SK-N-SH treated with all-trans-retinoic acid at 6 μM for 48 hours (cell line): ENCODE data around the gene SBK1.

ENCODE experiments used
- ATAC-seq: fragments of 200-7000 bp; cut with Tn5 transposase; 3 replicates; pipeline ENCODE4 v1.9.1; 2020; ENCODE audit warnings: mild to moderate bottlenecking, moderate library complexity
- ARNTL ChIP-seq: fragments of 450-650 bp; formaldehyde crosslinking; IDR thresholded peaks from 2 replicates; pipeline ENCODE4 v1.5.0; 2020; ENCODE audit warnings: low read depth, mild to moderate bottlenecking, moderate library complexity, borderline replicate concordance
- BACH2 ChIP-seq: fragments of 250-450 bp; sonication (Bioruptor Pico); IDR thresholded peaks from 2 replicates; pipeline ENCODE4 v1.9.0; 2021; ENCODE audit warnings: mild to moderate bottlenecking, borderline replicate concordance
- CREB5 ChIP-seq: fragments of 250-450 bp; sonication (Bioruptor Pico); IDR thresholded peaks from 2 replicates; pipeline ENCODE4 v1.5.1; 2020; ENCODE audit warnings: low read depth, mild to moderate bottlenecking, moderate library complexity
- CSDC2 ChIP-seq: fragments of 250-450 bp; sonication (Bioruptor Pico); IDR thresholded peaks from 2 replicates; pipeline ENCODE4 v1.5.0; 2020; ENCODE audit warnings: mild to moderate bottlenecking, moderate library complexity
- ESRRG ChIP-seq: fragments of 250-450 bp; sonication (Bioruptor Pico); IDR thresholded peaks from 2 replicates; pipeline ENCODE4 v1.6.1; 2021; ENCODE audit warnings: mild to moderate bottlenecking
- GLIS3 ChIP-seq: fragments of 250-450 bp; sonication (Bioruptor Pico); IDR thresholded peaks from 2 replicates; pipeline ENCODE4 v1.5.0; 2020; ENCODE audit warnings: mild to moderate bottlenecking, moderate library complexity
- ISL1 ChIP-seq: fragments of 250-450 bp; sonication (Bioruptor Pico); IDR thresholded peaks from 2 replicates; pipeline ENCODE4 v2.1.2; 2022; ENCODE audit warnings: mild to moderate bottlenecking, moderate library complexity
- OSR1 ChIP-seq: fragments of 250-450 bp; sonication (Bioruptor Pico); IDR thresholded peaks from 2 replicates; pipeline ENCODE4 v1.8.0; 2022; ENCODE audit warnings: moderate library complexity, mild to moderate bottlenecking, inconsistent platforms
- PATZ1 ChIP-seq: fragments of 250-450 bp; sonication (Bioruptor Pico); IDR thresholded peaks from 2 replicates; pipeline ENCODE4 v1.8.0; 2020; ENCODE audit warnings: mild to moderate bottlenecking, moderate library complexity, borderline replicate concordance
- RARB ChIP-seq: fragments of 250-450 bp; sonication (Bioruptor Pico); IDR thresholded peaks from 2 replicates; pipeline ENCODE4 v1.8.0; 2021; ENCODE audit warnings: mild to moderate bottlenecking, moderate library complexity
- SNAI2 ChIP-seq: fragments of 250-450 bp; sonication (Bioruptor Pico); IDR thresholded peaks from 2 replicates; pipeline ENCODE4 v1.5.0; 2020; ENCODE audit warnings: mild to moderate bottlenecking, moderate library complexity
- TCF4 ChIP-seq: fragments of 250-450 bp; sonication (Bioruptor Pico); IDR thresholded peaks from 2 replicates; pipeline ENCODE4 v1.8.0; 2021; ENCODE audit warnings: mild to moderate bottlenecking, moderate library complexity, borderline replicate concordance
- TOX ChIP-seq: fragments of 250-450 bp; sonication (Bioruptor Pico); IDR thresholded peaks from 2 replicates; pipeline ENCODE4 v1.8.0; 2021; ENCODE audit warnings: mild to moderate bottlenecking, moderate library complexity, borderline replicate concordance
- TSHZ2 ChIP-seq: fragments of 250-450 bp; sonication (Bioruptor Pico); IDR thresholded peaks from 2 replicates; pipeline ENCODE4 v1.5.0; 2020; ENCODE audit warnings: mild to moderate bottlenecking, moderate library complexity
- ZC3H10 ChIP-seq: fragments of 250-450 bp; sonication (Bioruptor Pico); IDR thresholded peaks from 2 replicates; pipeline ENCODE4 v1.5.1; 2021; ENCODE audit warnings: mild to moderate bottlenecking, moderate library complexity
- ZFP3 ChIP-seq: fragments of 250-450 bp; sonication (Bioruptor Pico); IDR thresholded peaks from 2 replicates; pipeline ENCODE4 v1.5.0; 2020; ENCODE audit warnings: mild to moderate bottlenecking, moderate library complexity
- ZFP30 ChIP-seq: fragments of 450-650 bp; formaldehyde crosslinking; IDR thresholded peaks from 2 replicates; pipeline ENCODE4 v1.5.0; 2022; ENCODE audit warnings: mild to moderate bottlenecking, moderate library complexity
- ZNF565 ChIP-seq: fragments of 450-650 bp; formaldehyde crosslinking; conservative IDR thresholded peaks from 2 replicates; pipeline ENCODE4 v1.5.0; 2020; ENCODE audit warnings: low read depth, mild to moderate bottlenecking, moderate library complexity
- ZNF70 ChIP-seq: fragments of 450-650 bp; formaldehyde crosslinking; IDR thresholded peaks from 2 replicates; pipeline ENCODE4 v1.5.0; 2020; ENCODE audit warnings: mild to moderate bottlenecking, moderate library complexity
- ZNF8 ChIP-seq: fragments of 450-650 bp; formaldehyde crosslinking; IDR thresholded peaks from 2 replicates; pipeline ENCODE4 v1.5.0; 2020; ENCODE audit warnings: mild to moderate bottlenecking, moderate library complexity
- TF ChIP-seq, protein P1 (sequence below): fragments of 250-450 bp; sonication (Bioruptor Pico); IDR thresholded peaks from 2 replicates; pipeline ENCODE4 v1.5.1; 2021; ENCODE audit warnings: mild to moderate bottlenecking, moderate library complexity

SBK1 gene

DNA sequence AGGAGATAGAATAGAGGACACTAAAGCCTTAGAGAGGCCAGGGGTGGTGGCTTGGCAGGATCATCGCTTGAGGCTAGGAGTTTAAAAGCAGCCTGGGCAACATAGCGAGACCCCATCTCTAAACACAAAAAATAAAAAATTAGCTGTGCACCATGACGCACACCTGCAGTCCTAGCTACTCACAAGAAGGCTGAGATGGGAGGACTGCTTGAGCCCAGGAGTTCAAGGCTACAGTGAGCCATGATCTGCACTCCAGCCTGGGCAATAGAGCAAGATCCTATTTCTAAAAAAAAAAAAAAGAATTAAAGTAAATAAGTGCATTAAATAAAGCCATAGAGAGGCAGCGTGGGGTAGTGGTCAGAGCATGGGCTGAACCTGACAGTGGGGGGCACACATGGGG is 19.1 kb downstream of the SBK1 start:
- no peak for TF ChIP-seq ZNF565 (CRISPR knock-in tag)
- TF ChIP-seq CSDC2: no peak
- no peak for TF ChIP-seq SNAI2 (CRISPR knock-in tag)
- no peak for TF ChIP-seq BACH2 (CRISPR knock-in tag)
- no peak for TF ChIP-seq ZFP30
- TF ChIP-seq RARB (CRISPR knock-in tag): no peak
- no peak for TF ChIP-seq ZNF70 (CRISPR knock-in tag)
- TF ChIP-seq TOX (CRISPR knock-in tag): no peak
- no peak for TF ChIP-seq ZC3H10 (CRISPR knock-in tag)
- no peak for TF ChIP-seq ISL1 (CRISPR knock-in tag)
- TF ChIP-seq ARNTL (CRISPR knock-in tag): no peak
- TF ChIP-seq ZFP3 (CRISPR knock-in tag): no peak
- no peak for TF ChIP-seq CREB5 (CRISPR knock-in tag)
- no peak for TF ChIP-seq GLIS3
- TF ChIP-seq, protein P1, sequence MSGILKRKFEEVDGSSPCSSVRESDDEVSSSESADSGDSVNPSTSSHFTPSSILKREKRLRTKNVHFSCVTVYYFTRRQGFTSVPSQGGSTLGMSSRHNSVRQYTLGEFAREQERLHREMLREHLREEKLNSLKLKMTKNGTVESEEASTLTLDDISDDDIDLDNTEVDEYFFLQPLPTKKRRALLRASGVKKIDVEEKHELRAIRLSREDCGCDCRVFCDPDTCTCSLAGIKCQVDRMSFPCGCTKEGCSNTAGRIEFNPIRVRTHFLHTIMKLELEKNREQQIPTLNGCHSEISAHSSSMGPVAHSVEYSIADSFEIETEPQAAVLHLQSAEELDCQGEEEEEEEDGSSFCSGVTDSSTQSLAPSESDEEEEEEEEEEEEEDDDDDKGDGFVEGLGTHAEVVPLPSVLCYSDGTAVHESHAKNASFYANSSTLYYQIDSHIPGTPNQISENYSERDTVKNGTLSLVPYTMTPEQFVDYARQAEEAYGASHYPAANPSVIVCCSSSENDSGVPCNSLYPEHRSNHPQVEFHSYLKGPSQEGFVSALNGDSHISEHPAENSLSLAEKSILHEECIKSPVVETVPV (CRISPR knock-in tag): no peak
- TF ChIP-seq TCF4 (CRISPR knock-in tag): no peak
- TF ChIP-seq, all 23 proteins: peak for 0
- no peak for ATAC-seq

DNA sequence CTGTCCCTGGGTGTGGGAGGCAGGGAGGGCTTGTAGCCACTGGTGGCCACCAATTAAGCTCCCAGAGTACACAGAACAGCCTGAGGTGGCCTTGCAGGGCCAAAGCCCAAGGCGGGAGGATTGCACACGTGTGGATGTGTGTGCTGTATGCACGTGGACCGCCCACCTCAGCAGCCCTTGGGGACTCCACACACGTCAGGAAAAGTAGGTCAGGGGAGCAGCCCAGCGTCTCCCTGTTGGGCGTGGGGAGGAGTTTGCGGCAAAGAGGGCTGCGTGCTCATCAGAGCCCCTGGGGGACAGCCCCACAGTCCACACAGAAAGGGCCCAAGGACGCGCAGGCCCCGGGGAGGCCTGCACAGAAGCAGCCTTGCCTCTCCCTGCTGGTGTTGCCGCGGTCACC is 19.6 kb downstream of the SBK1 start:
- no peak for ATAC-seq
- no peak for TF ChIP-seq OSR1 (CRISPR knock-in tag)
- no peak for TF ChIP-seq TSHZ2 (CRISPR knock-in tag)
- TF ChIP-seq PATZ1: no peak
- TF ChIP-seq CREB5 (CRISPR knock-in tag): no peak
- TF ChIP-seq ZNF70 (CRISPR knock-in tag): no peak
- no peak for TF ChIP-seq TOX (CRISPR knock-in tag)
- no peak for TF ChIP-seq ZFP30
- no peak for TF ChIP-seq GLIS3
- TF ChIP-seq CSDC2: no peak

DNA sequence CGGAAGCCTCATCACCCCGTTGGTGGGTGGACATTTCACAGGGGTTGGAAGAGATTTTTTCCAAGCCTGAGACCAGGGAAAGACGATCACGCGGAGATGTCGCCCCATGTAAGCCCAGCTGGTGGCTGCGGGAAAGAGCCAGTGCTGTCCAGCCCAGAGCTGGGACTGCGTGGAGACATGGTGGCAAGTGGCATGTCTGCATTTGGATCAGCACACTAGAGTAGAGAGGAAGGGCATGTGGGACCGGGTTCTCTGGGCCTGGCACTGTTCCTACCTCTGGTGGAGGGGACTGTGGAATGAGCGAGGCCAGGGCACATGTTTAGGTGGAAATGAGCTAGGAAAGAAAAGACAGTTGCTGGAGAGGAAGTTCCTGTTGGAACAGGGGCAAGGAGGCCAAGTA is 20.0 kb downstream of the SBK1 start:
- no peak for TF ChIP-seq ZNF8 (CRISPR knock-in tag)
- no peak for TF ChIP-seq ZC3H10 (CRISPR knock-in tag)
- TF ChIP-seq, all 23 proteins: peak for 0
- ATAC-seq: no peak

GRCh38 chr16:28313587-28313986 is 21.3 kb downstream of the SBK1 start:
- TF ChIP-seq ZNF565 (CRISPR knock-in tag) (no peak), ESRRG (CRISPR knock-in tag) (no peak), TCF4 (CRISPR knock-in tag) (no peak), BACH2 (CRISPR knock-in tag) (no peak), CSDC2 (no peak), ZFP3 (CRISPR knock-in tag) (no peak), TSHZ2 (CRISPR knock-in tag) (no peak), ARNTL (CRISPR knock-in tag) (no peak)
- TF ChIP-seq, protein P1 (CRISPR knock-in tag): no peak
- ATAC-seq: no peak
